Activated T-helper 1 cell treated with anti-CD3 and anti-CD28 coated beads, Interleukin-2, amount 50 U/mL, for 16 hours (primary cell): Measurements from ENCODE around the gene GRP.

ENCODE experiments used
- DNase-seq, 2 donors: peaks; one replicate each; pipeline ENCODE4 v3.0.0-alpha.2; 2020; ENCODE audit warnings: low read depth in 1 of 2, low spot score in 1 of 2

Gene GRP

DNA sequence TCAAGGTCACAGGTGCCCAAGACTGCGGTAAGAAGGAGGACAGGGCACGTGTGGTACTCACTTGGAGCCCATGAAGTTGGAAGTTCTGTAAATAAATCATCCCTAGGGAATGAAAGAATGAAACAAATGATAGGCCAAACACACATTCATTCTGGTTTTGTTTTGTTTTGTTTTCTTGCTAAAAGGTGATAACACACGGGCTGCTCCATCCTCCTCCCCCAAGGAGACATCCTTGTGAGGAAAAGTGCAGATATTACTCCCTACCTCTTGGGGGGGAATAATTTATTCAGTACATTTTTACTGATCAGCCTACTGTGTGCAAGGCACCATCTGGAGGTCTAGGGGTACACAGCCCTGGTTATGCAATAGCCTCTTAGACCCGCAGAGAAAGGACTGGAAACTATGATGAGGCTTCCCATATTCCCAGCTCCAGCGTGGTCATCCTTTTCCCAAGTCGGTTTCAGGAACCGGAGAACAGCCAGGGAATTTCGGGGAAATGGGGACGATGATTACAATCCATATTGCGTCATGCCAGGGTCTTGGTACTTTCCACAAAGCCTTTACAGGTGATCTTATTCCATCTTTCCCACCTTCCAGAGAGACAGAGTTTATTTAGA lies 47.0 kb downstream of the GRP start:
- DNase-seq: no peak

DNA sequence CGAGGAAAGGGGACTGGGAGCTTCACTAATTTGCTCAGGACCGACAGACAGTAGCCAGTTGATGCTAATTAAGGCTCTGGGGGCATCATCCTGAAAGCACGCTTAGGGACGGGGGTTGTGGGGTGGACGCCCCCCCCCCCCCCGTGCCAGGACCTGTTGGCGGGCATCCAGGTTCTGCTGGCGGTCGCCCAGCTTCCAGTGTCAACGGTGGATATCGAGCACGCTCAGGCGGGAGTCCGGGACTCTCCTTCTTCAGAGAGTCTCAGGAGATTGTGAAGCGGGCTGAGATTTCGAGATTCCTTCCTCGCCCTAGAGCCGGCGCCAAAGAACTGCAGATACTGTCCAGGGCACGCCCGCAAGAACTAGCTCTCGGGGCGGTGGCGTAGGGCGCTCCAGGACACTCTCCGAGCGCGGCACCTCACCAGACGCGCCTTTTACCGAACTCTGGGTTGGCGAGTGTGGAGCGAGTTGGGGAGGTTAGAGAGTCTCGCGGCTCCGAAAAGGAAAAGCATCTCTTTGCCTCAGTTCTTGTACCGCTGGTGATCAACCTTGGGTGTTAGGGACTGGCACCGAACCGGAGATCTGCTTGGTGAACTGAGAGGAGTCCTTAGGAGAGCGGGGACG lies 47.7 kb downstream of the GRP start:
- no peak for DNase-seq

DNA sequence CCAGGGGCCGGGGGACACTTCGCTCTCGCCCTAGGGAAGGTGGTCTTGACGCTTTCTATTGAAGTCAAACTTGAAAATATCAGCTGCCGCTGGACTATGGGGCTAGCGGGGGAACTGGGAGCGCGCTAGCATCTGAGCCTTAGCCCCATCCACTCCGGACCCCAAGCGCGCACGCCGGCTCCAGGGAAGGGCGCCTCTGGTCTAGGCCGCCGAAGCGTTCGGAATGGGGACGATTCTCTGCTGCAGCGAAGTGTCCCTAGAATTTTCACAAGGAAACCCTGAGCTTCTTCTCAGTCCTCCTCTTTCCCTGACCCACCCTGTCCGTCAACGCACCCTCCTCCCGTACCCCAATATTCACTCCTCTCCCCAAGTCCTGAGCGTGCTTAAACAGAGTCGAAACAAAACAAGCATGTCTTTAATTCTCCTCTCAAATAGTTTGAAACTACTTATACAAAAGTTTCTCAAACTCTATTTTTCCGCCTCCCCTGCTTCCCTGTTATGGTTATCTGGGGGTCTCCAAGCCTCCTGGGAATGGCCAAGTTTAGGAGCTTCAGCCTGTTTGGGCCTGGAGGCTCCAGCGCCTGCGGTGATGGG lies 48.3 kb downstream of the GRP start:
- no peak for DNase-seq

DNA sequence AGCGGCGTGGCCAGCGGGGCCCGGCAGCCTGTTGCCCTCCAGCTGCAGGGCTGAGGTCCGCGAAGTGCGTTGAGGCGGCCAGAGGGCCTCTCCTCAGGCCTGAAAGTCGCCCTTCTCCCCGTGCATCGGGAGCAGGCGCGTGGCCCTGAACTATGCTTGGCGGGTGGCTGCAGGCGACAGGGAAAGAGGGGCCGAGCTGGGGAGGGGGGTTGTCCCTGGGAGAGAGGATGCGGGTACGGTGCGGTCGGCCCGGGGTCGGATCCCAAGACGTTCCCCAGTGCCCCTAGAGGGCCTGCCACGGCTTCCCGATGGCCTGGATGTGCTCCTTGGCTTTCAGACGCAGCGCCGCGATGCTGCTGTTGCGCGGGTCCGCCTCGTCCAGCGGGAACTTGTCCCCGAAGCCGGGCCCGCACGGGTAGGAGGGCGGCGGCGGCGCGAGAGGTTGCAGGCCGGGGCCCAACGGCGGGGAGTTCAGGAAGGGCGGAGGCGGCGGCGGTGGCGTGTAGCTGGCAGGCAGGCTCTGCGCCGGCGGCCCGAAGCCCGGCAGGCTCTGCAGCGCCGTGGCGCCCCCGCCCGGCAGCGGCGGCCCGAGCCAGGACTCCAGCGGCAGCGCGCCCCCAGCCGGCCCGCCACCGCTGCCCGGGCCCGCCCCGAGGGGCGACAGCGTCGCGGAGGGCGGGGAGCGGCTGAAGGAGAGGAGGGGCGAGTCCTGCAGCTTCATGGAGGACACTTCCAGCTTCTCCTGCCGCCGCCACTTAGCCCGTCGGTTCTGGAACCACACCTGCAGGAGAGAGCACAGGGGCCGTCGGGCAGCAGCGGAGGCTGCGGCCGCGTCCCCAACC lies 49.0 kb downstream of the GRP start:
- DNase-seq: no peak

DNA sequence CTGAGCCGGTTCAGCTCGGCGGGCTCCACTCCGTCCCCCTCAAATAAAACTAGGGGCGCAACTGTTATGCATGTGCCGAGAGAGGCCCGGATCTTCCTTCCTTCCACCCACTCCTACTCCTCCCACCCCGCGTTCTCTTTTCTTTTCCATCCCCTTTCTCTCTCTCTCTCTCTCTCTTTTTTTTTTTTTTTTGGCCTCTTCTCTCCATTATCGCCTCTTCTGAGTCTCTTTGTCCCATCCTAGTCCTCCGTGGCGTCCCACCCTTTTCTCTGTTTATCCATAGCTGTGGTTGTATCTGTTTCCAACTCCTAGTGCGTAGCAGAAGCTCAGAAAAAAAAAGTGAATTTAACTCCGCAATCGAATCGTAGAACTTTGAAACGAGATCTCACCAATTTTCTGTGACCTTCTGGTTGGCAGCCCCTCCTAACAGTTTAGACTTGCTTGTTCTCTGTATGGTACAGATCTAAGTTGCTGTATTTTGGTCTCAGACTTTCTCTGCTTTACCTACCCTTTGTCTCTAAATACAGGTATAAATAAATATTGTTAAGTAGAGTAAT lies 49.7 kb downstream of the GRP start:
- DNase-seq: no peak

DNA sequence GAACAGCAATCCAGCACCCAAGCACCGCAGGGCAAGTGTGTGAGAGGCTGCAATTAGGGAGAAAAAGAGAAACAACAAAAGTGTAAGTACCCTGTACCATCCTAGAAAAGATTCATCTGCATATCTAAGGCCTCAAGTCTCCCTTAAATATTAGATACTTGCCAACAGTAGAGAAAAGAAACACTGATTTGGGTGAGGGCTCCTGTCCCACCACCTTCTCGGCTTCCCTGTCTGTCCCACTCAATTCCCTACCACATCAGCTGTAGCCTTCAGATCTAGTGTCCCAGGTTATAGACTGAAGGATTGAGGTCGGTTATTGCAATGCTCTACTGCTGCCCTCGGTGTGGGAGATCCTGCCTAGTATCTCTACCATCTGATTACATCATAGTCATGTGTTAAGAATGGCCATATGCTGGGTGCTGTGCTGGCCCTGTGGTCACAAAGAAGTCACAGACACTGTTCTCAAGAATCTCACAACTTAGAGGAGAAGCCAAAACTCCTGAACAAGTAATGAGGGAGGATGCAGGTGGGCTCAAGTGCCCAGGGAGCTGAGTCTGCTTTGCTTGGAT lies 50.8 kb downstream of the GRP start:
- no peak for DNase-seq

DNA sequence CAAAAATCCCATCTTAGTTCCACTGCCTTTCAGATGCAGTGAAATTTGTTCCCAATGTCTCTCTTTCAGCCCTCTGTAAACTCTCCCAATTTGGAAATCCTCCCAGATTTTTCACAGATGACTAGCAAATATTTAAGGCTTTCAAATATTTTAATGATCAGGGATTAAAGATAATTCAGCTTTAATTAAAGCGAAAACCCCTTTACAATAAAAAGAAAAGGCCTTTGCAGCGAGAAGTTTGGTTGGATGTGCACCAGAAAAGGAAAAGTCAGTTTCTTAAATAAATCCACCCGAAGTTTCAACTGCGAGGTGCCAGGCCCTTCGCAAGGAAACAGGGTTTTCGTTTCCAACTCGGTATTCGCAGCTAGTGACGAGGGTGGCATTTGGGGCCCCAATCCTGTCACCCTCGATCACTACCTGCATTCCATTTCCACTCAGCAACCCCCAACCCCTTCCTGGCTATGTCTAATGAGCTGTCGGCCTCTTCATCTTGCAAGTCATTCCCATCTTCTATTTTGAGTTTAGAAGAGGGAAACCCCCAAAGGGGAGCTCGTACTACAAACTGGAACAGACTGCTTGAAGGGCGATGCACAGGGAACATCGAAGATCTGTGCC lies 51.8 kb downstream of the GRP start:
- no peak for DNase-seq

DNA sequence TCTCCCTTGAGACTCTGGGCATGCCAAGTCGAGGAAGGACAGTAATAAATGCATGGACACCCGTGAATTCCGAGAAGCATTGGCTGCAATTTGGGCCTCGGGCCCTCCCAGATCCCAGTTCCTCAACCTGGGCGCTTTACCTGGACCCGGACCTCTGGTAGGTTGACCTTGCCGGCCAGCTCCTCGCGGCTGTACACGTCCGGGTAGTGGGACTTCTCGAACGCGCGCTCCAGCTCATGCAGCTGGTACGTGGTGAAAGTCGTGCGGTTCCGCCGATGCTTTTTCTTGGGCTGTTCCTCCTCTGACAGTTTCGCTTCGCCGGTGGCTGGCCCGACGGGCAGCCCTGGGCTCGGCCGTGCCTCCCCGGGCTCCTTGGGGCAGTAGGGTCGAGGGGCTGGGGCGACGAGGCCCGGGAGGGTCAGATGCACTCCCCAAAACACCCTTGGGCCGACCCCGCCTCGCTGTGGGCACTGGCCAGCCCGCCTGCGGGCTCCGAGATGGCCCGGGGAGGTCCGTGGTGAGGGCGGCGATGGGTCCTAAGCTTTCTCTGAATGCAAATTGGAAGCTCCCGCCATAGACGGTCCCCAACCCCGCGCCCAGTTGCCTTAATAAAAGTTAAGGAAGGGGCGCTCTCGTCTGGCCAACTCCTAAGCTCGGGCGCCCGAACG lies 52.4 kb downstream of the GRP start:
- DNase-seq: no peak

DNA sequence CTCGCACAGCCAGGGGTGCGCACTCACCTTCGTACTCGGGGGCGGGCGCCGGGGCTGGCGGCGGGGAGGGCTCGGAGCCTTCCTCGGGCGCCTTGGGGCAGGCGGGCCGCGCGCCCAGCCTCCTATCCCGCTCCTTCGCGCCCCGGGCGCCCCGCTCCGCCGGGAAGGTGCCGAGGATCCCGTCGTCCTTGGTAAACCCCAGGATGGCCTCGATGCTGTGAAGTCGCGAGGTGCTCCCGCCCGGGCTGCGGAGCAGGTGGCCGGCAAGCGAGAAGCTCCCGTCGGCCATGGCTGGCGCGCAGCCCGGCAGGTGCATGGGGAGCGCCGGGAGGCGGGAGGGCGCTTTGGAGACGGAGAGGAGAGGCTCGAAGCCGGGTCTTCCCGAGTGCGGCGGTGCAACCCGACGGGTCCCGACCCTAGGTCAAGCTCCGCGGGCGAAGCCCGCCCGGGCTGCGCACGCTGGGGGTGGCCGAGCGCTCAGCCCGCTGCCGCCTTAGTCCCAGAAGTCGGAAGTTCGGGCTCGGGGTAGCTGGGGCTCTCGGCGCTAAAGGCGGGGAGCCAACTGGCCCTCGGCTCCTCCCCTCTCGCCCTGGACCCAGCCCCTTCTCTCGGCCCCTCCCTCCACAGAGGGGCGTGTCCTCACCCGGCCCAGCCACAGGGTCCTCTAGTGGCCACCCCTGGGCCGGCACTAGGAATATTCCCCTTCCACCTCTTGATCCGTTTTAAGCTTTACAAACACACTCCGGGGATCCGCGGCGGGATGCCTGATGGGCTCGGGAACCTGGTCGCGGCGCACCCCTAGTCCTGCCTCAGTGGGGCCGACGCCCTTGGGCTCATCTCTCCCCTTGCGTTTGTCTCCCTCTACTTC lies 53.2 kb downstream of the GRP start, which contains the start of gene RAX:
Gene RAX (minus strand): TSS at position 564 of the 868 bp plus-strand sequence. CDS start 248 bp downstream, at position 316.
- no peak for DNase-seq

DNA sequence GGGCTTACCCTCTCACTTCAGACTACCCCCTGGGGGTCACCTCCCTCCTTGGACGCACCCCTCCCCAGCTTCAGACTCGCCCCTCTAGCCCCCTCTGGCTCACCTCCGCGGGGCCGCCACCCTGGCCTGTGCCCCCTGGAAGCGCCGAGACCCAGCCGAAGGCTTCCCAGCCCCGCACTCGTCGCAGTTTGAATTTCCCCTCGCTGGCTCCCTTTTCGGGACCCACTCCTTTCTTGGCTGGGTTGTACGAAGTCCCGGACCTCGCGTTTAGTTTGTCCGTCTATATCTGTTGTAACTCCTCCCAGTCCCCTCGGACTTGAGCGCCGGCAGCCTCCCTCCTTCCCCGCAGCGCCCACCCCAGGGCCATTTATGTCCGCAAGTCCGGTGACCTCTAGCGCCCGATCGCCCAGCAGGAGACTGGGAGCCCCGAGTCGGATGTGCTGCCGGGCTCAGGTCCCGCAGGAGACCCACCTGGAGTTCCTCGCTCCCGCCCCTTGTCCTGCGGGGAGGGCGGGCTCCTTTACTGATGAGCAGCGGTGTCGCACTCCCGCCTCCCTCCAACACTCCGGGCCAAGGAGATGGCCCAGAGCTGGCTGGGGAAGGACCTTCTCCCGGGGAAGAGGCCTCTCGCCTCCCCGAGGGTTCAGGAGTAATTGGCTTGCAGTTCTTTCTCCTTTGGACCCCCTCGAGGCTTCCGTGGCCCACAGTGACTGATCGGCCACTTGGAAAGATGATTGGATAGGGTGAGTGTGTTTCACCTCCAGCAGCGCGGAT lies 54.0 kb downstream of the GRP start:
- no peak for DNase-seq

DNA sequence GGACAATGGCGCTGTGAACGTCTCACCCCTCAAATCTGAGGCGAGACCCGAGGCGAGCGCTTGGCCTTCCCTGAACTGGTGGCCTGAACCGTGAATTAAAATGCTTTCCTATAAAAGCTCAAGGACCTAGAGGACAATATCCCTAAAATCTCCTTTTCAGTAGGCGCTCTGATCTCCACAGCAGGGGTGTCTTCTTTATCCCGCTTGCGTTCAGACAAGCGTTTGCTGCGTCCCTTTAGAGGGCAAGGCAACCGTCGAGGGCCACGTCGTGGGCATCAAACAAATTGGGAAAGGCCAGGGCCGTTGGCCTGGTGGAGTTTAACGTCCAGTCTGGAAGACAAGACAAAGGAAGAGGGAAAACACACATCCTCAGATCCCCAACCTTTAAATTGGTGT lies 54.6 kb downstream of the GRP start:
- no peak for DNase-seq

DNA sequence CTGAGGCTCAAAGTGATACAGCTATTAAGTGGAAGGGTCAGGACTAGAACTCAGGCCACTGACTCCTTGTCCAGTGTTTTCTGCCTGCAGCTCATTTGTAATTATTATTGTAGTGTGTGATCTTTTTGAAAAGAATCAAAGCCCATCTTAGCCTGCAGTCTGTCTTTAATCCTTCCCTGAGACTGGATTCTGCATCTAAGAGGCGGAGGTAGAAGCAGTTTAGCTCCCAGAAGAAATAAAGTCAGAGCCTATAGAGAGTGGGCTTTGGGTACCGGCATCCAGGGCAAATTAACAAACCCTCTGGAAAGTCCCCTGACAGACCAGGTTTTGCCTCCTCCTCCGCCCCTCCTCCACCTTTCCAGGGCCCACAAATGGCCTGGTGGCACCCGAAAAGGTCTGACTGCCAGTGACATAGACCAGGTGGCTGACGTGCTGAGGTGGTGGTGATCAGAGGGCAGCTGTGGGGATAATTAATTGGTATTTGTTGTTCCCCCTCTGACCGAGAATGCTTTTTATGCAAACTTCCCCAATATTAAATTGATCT lies 55.5 kb downstream of the GRP start:
- no peak for DNase-seq

DNA sequence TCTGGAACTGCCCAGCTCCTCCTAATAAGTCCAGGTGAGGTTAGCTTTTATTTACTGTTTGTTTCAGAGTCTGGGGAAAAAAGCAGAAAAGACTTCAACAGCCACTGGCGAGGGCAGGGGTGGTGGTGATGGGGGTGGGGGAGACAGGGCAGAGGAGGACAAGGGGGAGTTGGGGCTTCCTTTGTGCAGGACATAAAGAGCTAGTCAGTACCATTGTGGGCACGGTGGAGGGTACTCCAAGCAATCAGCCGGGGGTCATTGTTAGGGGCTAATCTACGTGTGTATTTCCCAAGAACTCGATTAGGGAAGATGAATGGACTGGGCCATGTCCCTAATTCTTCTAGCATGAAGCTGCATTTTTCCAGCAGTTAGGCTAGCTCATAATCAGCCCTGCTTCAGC lies 56.1 kb downstream of the GRP start:
- DNase-seq: no peak

DNA sequence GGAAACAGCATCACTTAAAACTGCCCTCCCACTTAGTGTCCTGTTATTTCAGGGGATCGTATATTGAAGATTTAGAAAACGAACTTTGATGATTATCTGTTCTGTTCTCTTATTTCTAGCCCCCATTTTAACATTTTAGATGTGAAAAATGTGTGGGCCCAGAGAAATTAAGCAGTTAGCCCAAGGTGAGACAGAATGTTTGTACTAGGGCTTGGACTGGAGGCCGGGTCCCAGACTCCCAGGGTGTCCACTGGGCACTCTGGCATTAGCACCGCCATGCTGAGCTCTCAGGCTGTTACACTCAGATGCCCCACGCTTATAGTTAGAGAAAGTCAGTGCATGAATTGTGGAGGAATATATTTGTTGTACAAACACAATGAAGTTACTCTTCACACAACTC lies 58.8 kb downstream of the GRP start:
- DNase-seq: no peak

DNA sequence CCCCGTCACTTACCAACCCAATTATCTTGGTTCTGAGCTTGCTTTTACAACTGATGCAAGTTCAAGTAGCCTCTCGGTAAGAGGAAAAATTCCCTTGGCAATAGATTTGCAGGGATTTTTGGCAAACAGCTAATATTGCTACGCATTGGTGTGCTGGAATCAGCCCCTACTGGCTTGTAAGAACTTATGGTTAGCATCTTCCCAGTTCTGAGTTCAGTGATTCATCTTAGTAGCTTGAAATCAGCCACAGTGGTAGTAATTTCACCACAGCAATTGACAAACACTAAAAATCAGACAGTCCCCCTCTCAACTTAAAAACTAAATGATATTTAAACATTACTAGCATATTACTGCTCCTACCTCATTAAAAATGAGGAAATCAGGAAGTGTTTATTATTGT lies 59.2 kb downstream of the GRP start:
- DNase-seq: no peak

DNA sequence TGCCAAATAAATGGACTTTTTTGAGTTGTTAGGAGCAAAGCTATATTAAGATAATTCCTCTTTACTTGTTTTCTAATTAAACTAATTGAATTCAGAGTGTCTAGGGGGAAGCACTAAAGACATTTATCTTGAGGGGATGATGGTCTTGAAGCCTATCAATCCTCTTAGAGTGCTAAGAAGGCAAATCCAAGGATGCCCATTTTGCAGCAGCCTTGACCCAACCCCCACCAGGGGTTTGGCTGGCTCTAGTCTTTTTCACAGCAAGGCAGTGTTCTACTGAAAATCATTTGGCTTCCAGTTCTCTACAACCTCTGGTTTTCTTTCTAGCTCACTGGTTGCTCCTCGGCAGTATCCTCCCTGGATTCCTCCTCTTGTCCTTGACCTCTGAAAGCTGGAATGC lies 59.8 kb downstream of the GRP start:
- no peak for DNase-seq
